Fibroblast of lung (primary cell): ENCODE measurements around the gene CYBA. TPM values are rescaled to one million over a fixed set of nuclear protein-coding genes. Genes with fewer than 3 reads are reported as not detected.

Source experiments
- DNase-seq, 2 donors: peaks; one replicate each; pipeline versions ENCODE4 v3.0.0 to v3.0.0-alpha.2; 2010; ENCODE audit warnings: low read depth in 2 of 2
- H2AFZ ChIP-seq: 2 replicates; pipeline ENCODE4 v1.5.1; 2012; ENCODE audit warnings: low read length, control low read depth, inconsistent platforms
- H3K27ac ChIP-seq: 2 replicates; pipeline ENCODE4 v1.5.1; 2011; ENCODE audit warnings: low read length, control low read depth; ENCODE audit not compliant: insufficient read depth
- H3K27me3 ChIP-seq: 2 replicates; pipeline ENCODE4 v1.5.1; 2011; ENCODE audit warnings: mild to moderate bottlenecking, low read length; ENCODE audit not compliant: control insufficient read depth, insufficient read depth
- H3K36me3 ChIP-seq: 2 replicates; pipeline ENCODE4 v1.5.1; 2011; ENCODE audit warnings: low read length; ENCODE audit not compliant: control insufficient read depth, insufficient read depth
- H3K4me1 ChIP-seq: 2 replicates; pipeline ENCODE4 v1.5.1; 2011; ENCODE audit warnings: low read length; ENCODE audit not compliant: control insufficient read depth, insufficient read depth; ENCODE audit errors: extremely low read depth
- H3K4me2 ChIP-seq: 2 replicates; pipeline ENCODE4 v1.5.1; 2011; ENCODE audit warnings: low read length, control low read depth; ENCODE audit not compliant: insufficient read depth; ENCODE audit errors: extremely low read depth
- H3K4me3 ChIP-seq, 4 experiments: fragments of 200-600 bp in 1 of 4; sonication (generic) in 1 of 4; replicated peaks in 1 of 4; 2 replicates each; pipeline ENCODE4 v1.5.1; 2011 to 2016; ENCODE audit warnings: low read length in 4 of 4, low read depth in 3 of 4, mild to moderate bottlenecking in 3 of 4, control low read depth in 2 of 4, inconsistent platforms in 1 of 4, mixed read lengths in 1 of 4; ENCODE audit not compliant: insufficient read depth in 1 of 4; ENCODE audit errors: control extremely low read depth in 1 of 4
- H3K79me2 ChIP-seq: 2 replicates; pipeline ENCODE4 v1.5.1; 2012; ENCODE audit warnings: mild to moderate bottlenecking, low read length, inconsistent platforms; ENCODE audit not compliant: control insufficient read depth, insufficient read depth
- H3K9ac ChIP-seq: 2 replicates; pipeline ENCODE4 v1.5.1; 2011; ENCODE audit warnings: mild to moderate bottlenecking, low read length, control low read depth; ENCODE audit not compliant: insufficient read depth
- H3K9me3 ChIP-seq: 2 replicates; pipeline ENCODE4 v1.5.1; 2012; ENCODE audit warnings: low read depth, low read length; ENCODE audit not compliant: control insufficient read depth, insufficient read depth
- H4K20me1 ChIP-seq: 2 replicates; pipeline ENCODE4 v1.5.1; 2011; ENCODE audit warnings: low read length; ENCODE audit not compliant: control insufficient read depth, insufficient read depth; ENCODE audit errors: extremely low read depth
- EZH2 ChIP-seq: IDR thresholded peaks from 2 replicates; pipeline ENCODE4 v1.5.1; 2012; ENCODE audit warnings: low read length, control low read depth, mild to moderate bottlenecking; ENCODE audit errors: missing control alignments
- polyA plus RNA-seq, 2 donors: library from polyadenylated mRNA; depleted of rRNA in 1 of 2; stranded (reverse) in 1 of 2; unstranded in 1 of 2; fragments of >200 nt; gene quantifications; 2 replicates each; pipeline ENCODE4 v1.2.1, GENCODE V29; 2011 to 2012; ENCODE audit warnings: missing spikeins in 1 of 2
- total RNA-seq: library from RNA; depleted of rRNA; stranded (reverse); fragments of >200 nt; gene quantifications from 2 replicates; pipeline ENCODE4 v1.2.1, GENCODE V29; 2014
- TF ChIP-seq, protein P1 (sequence below), 2 donors: IDR thresholded peaks in 1 of 2; conservative IDR thresholded peaks in 1 of 2; 1 replicate in 1 of 2; 2 replicates in 1 of 2; pipeline ENCODE4 v1.5.1; 2011 to 2012; ENCODE audit warnings: low read length in 2 of 2, control low read depth in 1 of 2, inconsistent platforms in 1 of 2, low read depth in 1 of 2, mild to moderate bottlenecking in 1 of 2

The CYBA gene
- total and polyA plus RNA-seq, 2 donors (not counting 1 experiment from before 2014, with no cell fraction given) = 74.7 to 124 TPM

DNA sequence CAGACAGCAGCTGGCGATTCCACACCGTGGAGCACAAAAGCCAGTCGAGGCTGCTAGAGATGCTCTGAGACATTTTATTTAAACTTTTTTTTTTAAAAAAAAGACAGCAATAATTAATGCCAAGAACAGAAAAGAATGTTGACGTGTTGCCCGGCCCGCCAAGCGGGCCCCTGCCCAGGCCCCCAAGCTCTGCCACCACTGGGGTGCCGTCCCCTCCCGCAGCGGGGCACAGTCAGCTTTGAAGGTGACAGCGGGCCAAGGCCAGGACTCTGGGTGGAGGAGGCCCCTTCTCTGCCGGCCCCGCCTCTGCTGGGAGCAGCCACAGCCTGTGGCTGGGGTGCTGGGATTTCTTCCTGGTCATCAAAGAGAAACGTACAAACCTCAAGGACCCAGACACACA is 45.6 kb upstream of the CYBA start:
- Histone ChIP-seq H3K4me2 (no peak overlapping the region), H3K27me3 (no peaks in the 10 kb centered on the region), H3K9me3 (no peaks in the 10 kb centered on the region), H3K36me3 (peaks cover 14% of the 10 kb centered on the region), H2AFZ (no peak overlapping the region), H3K79me2 (no peaks in the 10 kb centered on the region), H3K4me1 (peaks cover 9% of the 10 kb centered on the region), H3K9ac (no peak overlapping the region), H3K27ac (no peak overlapping the region), H3K4me3 (no peak overlapping the region), H4K20me1 (no peaks in the 10 kb centered on the region)
- no peak for TF ChIP-seq EZH2
- TF ChIP-seq, protein P1, sequence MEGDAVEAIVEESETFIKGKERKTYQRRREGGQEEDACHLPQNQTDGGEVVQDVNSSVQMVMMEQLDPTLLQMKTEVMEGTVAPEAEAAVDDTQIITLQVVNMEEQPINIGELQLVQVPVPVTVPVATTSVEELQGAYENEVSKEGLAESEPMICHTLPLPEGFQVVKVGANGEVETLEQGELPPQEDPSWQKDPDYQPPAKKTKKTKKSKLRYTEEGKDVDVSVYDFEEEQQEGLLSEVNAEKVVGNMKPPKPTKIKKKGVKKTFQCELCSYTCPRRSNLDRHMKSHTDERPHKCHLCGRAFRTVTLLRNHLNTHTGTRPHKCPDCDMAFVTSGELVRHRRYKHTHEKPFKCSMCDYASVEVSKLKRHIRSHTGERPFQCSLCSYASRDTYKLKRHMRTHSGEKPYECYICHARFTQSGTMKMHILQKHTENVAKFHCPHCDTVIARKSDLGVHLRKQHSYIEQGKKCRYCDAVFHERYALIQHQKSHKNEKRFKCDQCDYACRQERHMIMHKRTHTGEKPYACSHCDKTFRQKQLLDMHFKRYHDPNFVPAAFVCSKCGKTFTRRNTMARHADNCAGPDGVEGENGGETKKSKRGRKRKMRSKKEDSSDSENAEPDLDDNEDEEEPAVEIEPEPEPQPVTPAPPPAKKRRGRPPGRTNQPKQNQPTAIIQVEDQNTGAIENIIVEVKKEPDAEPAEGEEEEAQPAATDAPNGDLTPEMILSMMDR (conservative IDR thresholded peaks at IDR 0.05 in 1 of 2, IDR thresholded peaks at IDR 0.05 in 1 of 2; ENCODE audit: low read depth in 1 of 2, low read length in 2 of 2) = no peak
- no peak for DNase-seq

DNA sequence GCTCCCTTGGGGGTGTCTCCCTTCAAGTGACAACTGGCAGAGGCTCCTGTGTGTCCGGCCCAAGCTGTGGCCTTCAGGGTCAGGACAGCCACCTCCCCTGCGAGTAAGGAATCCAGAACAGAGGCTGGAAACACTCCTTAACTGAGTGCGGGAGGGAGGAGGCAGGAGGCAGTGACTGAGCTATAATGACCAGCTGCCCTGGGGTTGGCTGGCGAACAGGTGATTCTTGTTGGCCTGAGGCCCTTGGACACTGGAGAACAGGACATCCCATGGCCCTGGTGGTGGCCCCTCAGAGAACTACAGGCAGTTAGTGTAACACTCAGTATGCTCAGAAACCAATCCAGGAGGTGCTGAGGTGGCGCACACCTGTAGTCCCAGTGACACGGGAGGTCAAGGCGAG is 44.9 kb upstream of the CYBA start:
- H3K27ac ChIP-seq = no peak overlapping the region
- H3K27me3 ChIP-seq = no peaks in the 10 kb centered on the region
- H3K9ac ChIP-seq = no peak overlapping the region
- H3K4me3 ChIP-seq = no peak overlapping the region
- TF ChIP-seq, protein P1 (conservative IDR thresholded peaks at IDR 0.05 in 1 of 2, IDR thresholded peaks at IDR 0.05 in 1 of 2; ENCODE audit: low read depth in 1 of 2, low read length in 2 of 2) = no peak
- TF ChIP-seq EZH2 = no peak
- no peaks in the 10 kb centered on the region for H4K20me1 ChIP-seq
- no peaks in the 10 kb centered on the region for H3K79me2 ChIP-seq
- no peak for DNase-seq
- no peak overlapping the region for H2AFZ ChIP-seq
- no peak overlapping the region for H3K4me2 ChIP-seq
- H3K9me3 ChIP-seq = no peaks in the 10 kb centered on the region
- peaks cover 14% of the 10 kb centered on the region for H3K36me3 ChIP-seq
- H3K4me1 ChIP-seq = peaks cover 3% of the 10 kb centered on the region

DNA sequence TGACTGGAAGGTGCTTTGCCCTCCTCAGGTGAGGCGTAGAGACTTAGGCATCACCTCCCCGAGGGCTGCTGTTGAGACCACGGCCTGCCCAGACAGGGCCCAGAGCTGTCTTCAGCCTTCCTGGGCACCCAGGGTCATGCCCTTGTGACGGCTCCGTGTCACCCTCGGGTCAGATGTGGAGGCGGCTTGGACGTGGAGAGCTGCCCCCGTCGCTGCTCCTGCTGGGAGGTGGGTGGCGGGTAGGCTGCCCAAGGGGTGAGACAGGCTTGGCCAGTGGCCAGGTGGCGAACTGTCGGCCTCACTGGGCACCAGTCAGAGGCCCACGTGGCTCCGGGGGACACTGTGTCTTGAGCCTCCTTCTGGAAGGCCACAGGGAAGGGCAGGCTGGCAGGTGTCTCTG is 44.4 kb upstream of the CYBA start:
- Histone ChIP-seq H3K27ac (no peak overlapping the region), H3K9me3 (no peaks in the 10 kb centered on the region), H3K27me3 (no peaks in the 10 kb centered on the region), H3K79me2 (no peaks in the 10 kb centered on the region), H3K36me3 (peaks cover 14% of the 10 kb centered on the region), H3K9ac (no peak overlapping the region), H4K20me1 (no peaks in the 10 kb centered on the region), H2AFZ (no peak overlapping the region), H3K4me2 (no peak overlapping the region), H3K4me3 (no peak overlapping the region), H3K4me1 (no peaks in the 10 kb centered on the region)
- DNase-seq = no peak
- TF ChIP-seq, protein P1 (conservative IDR thresholded peaks at IDR 0.05 in 1 of 2, IDR thresholded peaks at IDR 0.05 in 1 of 2; ENCODE audit: low read depth in 1 of 2, low read length in 2 of 2) = no peak
- no peak for TF ChIP-seq EZH2
